Common myeloid progenitor, CD34-positive (primary cell): ENCODE results near the gene HEMGN.

ENCODE experiments used
- CTCF ChIA-PET: fragments of 350-600 bp; sonication (Branson Sonifier 250); formaldehyde crosslinking; loops from one replicate; lab custom pipeline; 2021; ENCODE audit warnings: antibody characterized with exemption; lab: Charles Lee
- POLR2A ChIA-PET: fragments of 350-600 bp; sonication (Branson Sonifier 250); formaldehyde crosslinking; loops from one replicate; lab custom pipeline; 2021; ENCODE audit warnings: antibody characterized with exemption; lab: Charles Lee
- DNase-seq, 3 donors: peaks; one replicate each; pipeline versions ENCODE4 v3.0.0 to v3.0.0-alpha.2; 2013
- H3K27ac ChIP-seq, 2 experiments: 1 replicate in 1 of 2; 2 replicates in 1 of 2; pipeline ENCODE4 v1.7.0; 2013; ENCODE audit warnings: inconsistent platforms in 2 of 2, low read length in 2 of 2, mild to moderate bottlenecking in 2 of 2, low read depth in 1 of 2, moderate library complexity in 1 of 2; ENCODE audit not compliant: severe bottlenecking in 2 of 2, insufficient read depth in 1 of 2, poor library complexity in 1 of 2
- H3K27me3 ChIP-seq, 5 experiments: replicated peaks in 2 of 5; 1 replicate in 3 of 5; 2 replicates in 2 of 5; pipeline versions ENCODE4 v1.6.1 to v1.7.0; 2013; ENCODE audit warnings: low read length in 4 of 5, mild to moderate bottlenecking in 2 of 5, moderate library complexity in 2 of 5, inconsistent platforms in 1 of 5; ENCODE audit not compliant: insufficient read depth in 5 of 5, control insufficient read depth in 4 of 5
- H3K36me3 ChIP-seq, 4 experiments: 1 replicate in 2 of 4; 2 replicates in 2 of 4; pipeline versions ENCODE4 v1.6.1 to v1.7.0; 2013; ENCODE audit warnings: low read length in 3 of 4, control low read depth in 1 of 4, mild to moderate bottlenecking in 1 of 4; ENCODE audit not compliant: control insufficient read depth in 4 of 4, insufficient read depth in 4 of 4
- H3K4me1 ChIP-seq, 4 experiments: 1 replicate in 3 of 4; 2 replicates in 1 of 4; pipeline versions ENCODE4 v1.6.1 to v1.7.1; 2013; ENCODE audit warnings: low read length in 3 of 4, mild to moderate bottlenecking in 3 of 4, control low read depth in 1 of 4, inconsistent platforms in 1 of 4, moderate library complexity in 1 of 4; ENCODE audit not compliant: control insufficient read depth in 4 of 4, insufficient read depth in 4 of 4; ENCODE audit errors: control extremely low read depth in 1 of 4
- H3K4me3 ChIP-seq, 7 experiments: 1 replicate in 4 of 7; 2 replicates in 3 of 7; pipeline versions ENCODE4 v1.5.1 to v1.7.0; 2013; ENCODE audit warnings: mild to moderate bottlenecking in 7 of 7, low read length in 6 of 7, moderate library complexity in 6 of 7, inconsistent platforms in 2 of 7, low read depth in 2 of 7, control low read depth in 1 of 7; ENCODE audit not compliant: insufficient read depth in 4 of 7, control insufficient read depth in 1 of 7; ENCODE audit errors: extremely low read depth in 1 of 7
- H3K9me3 ChIP-seq, 5 experiments: 1 replicate in 4 of 5; 2 replicates in 1 of 5; pipeline versions ENCODE4 v1.6.1 to v1.7.1; 2013; ENCODE audit warnings: low read length in 4 of 5, mild to moderate bottlenecking in 2 of 5, inconsistent platforms in 1 of 5, low read depth in 1 of 5, moderate library complexity in 1 of 5; ENCODE audit not compliant: control insufficient read depth in 4 of 5, insufficient read depth in 2 of 5; ENCODE audit errors: control extremely low read depth in 1 of 5
- WGBS: methylation state at CpG from one replicate; pipeline ENCODE4 v1.1.5; 2013; ENCODE audit not compliant: insufficient coverage; 5-methylcytosine and 5-hydroxymethylcytosine counted together

HEMGN gene

GRCh38 chr9:97943308-97943855 is 5.4 kb upstream of the HEMGN start:
- Histone ChIP-seq H3K9me3 (no peaks in the 10 kb centered on the region), H3K27me3 (no peaks in the 10 kb centered on the region), H3K4me1 (peaks cover 42 to 64% (median 60%) of the 10 kb centered on the region in 4 experiments), H3K27ac (peak overlapping the region; percentile 35 to 92), H3K36me3 (no peaks in the 10 kb centered on the region), H3K4me3 (peak overlapping the region in 1 of 7 experiments; percentile 2)
- peak in 2 of 3 donors; percentile 59 to 81 for DNase-seq
- ChIA-PET CTCF (interaction anchor here (1.1 to 4.2 kb wide), 10 partner anchors 8 to 107 kb away, joined by 3 to 32 read pairs (median 6); partner anchors contain the start of gene TRMO), POLR2A (interaction anchor here (1.5 to 1.7 kb wide), 2 partner anchors 15 to 40 kb away, joined by 4 read pairs; partner anchors contain the start of gene ANP32B)

GRCh38 chr9:97941323-97941722 is 3.4 kb upstream of the HEMGN start:
- no peak for DNase-seq
- ChIA-PET CTCF (interaction anchor here (1.1 to 4.2 kb wide), 4 partner anchors 10 to 199 kb away, joined by 3 to 32 read pairs (median 16); partner anchors contain the start of gene TRMO), POLR2A (no interaction called here)
- peaks cover 50 to 76% (median 68%) of the 10 kb centered on the region in 4 experiments for H3K4me1 ChIP-seq
- no peaks in the 10 kb centered on the region for H3K9me3 ChIP-seq
- WGBS = 100% methylated on average over 1 of the region's 1 CpG
- H3K27me3 ChIP-seq = no peaks in the 10 kb centered on the region
- peak overlapping the region in 1 of 2 experiments; percentile 92 for H3K27ac ChIP-seq
- H3K4me3 ChIP-seq = no peak overlapping the region
- no peaks in the 10 kb centered on the region for H3K36me3 ChIP-seq

GRCh38 chr9:97940741-97941140 is 2.8 kb upstream of the HEMGN start:
- H3K27ac ChIP-seq = peak overlapping the region; percentile 83 to 92
- no peaks in the 10 kb centered on the region for H3K9me3 ChIP-seq
- CTCF ChIA-PET = interaction anchor here (1.0 to 4.2 kb wide), 5 partner anchors 10 to 200 kb away, joined by 3 to 32 read pairs (median 6); partner anchors contain the start of gene TRMO
- no peak overlapping the region for H3K4me3 ChIP-seq
- H3K4me1 ChIP-seq = peaks cover 54 to 81% (median 73%) of the 10 kb centered on the region in 4 experiments
- POLR2A ChIA-PET = no interaction called here
- DNase-seq = no peak
- peaks cover 0 to 2% (median 0%) of the 10 kb centered on the region in 4 experiments for H3K36me3 ChIP-seq
- WGBS = 92% methylated on average over 2 of the region's 3 CpGs
- H3K27me3 ChIP-seq = no peaks in the 10 kb centered on the region

DNA sequence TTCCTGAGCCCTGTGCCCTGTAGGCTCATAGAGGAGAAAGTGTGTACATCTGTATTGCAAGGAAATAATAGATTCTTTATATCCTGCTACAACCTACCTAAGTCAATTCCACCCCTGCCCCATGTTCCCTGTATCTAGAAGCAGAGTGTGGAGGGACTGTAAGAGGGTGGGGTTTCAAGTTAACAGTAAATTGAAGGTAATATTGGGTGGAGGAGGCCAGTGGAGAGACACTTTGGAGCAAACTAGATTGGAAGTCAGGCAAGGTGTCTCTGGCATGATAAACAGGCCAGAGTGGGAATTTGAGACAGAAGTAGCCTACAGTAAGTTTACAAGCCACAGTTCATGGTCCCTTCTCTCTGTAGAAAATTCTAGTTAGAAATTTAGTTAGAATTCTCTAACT is 2.3 kb upstream of the HEMGN start:
- POLR2A ChIA-PET = interaction anchor here (1.0 kb wide), 1 partner anchor 18 kb away, joined by 3 read pairs; the partner anchor contains the start of gene TRMO
- CTCF ChIA-PET = interaction anchor here (0.6 to 2.0 kb wide), 6 partner anchors 11 to 200 kb away, joined by 3 to 6 read pairs (median 4); no protein-coding TSS in a partner anchor

DNA sequence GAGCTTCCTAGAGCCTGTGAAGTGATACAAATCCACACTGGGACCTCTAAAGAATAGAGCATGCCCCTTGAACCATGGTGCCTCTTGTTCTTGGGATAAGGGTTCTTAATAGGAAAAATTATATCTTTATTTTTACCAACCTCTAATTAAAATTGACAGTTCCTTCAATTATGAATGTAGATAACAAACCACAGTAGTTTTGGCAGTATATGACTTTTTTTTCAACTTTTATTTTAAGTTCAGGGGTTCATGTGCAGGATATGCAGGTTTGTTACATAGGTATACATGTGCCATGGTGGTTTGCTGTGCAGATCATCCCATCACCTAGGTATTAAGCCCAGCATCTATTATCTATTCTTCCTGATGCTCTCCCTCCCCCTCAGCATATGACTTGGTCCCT is 974 bp downstream of the HEMGN start:
- Histone ChIP-seq H3K4me1 (peaks cover 54 to 91% (median 77%) of the 10 kb centered on the region in 4 experiments), H3K4me3 (peak overlapping the region in 6 of 7 experiments; percentile 54 to 84 (median 64)), H3K27me3 (no peaks in the 10 kb centered on the region), H3K36me3 (peaks cover 3 to 5% (median 3%) of the 10 kb centered on the region in 4 experiments), H3K27ac (peak overlapping the region; percentile 83 to 92), H3K9me3 (no peaks in the 10 kb centered on the region)
- ChIA-PET CTCF (interaction anchor here (1.3 to 3.7 kb wide), 4 partner anchors 13 to 44 kb away, joined by 3 to 53 read pairs (median 11); partner anchors contain the start of gene TRMO), POLR2A (interaction anchor here (0.6 to 1.3 kb wide), 2 partner anchors 47 to 49 kb away, joined by 3 read pairs; partner anchors contain the start of gene ANP32B)
- no peak for DNase-seq

More for the DNA sequence above, 2.3 kb upstream of the HEMGN start:
- Histone ChIP-seq H3K9me3 (no peaks in the 10 kb centered on the region), H3K36me3 (peaks cover 0 to 3% (median 1%) of the 10 kb centered on the region in 4 experiments), H3K4me1 (peaks cover 59 to 86% (median 78%) of the 10 kb centered on the region in 4 experiments), H3K27ac (peak overlapping the region; percentile 83 to 92), H3K4me3 (peak overlapping the region in 1 of 7 experiments; percentile 13), H3K27me3 (no peaks in the 10 kb centered on the region)
- DNase-seq = no peak

- peaks cover 6 to 16% (median 8%) of the 10 kb centered on the region in 4 experiments for H3K36me3 ChIP-seq
- H3K4me3 ChIP-seq = peak overlapping the region in 6 of 7 experiments; percentile 21 to 69 (median 48)
- CTCF ChIA-PET = interaction anchor here (1.0 to 3.7 kb wide), 6 partner anchors 8 to 44 kb away, joined by 3 to 53 read pairs (median 12); partner anchors contain the start of gene TRMO
- 100% methylated on average over 1 of the region's 1 CpG for WGBS
- DNase-seq = peak in 1 of 3 donors; percentile 25
- H3K4me1 ChIP-seq = peaks cover 54 to 91% (median 76%) of the 10 kb centered on the region in 4 experiments
- H3K27me3 ChIP-seq = no peaks in the 10 kb centered on the region
- no peaks in the 10 kb centered on the region for H3K9me3 ChIP-seq
- POLR2A ChIA-PET = interaction anchor here (0.9 kb wide), 1 partner anchor 44 kb away, joined by 3 read pairs; no protein-coding TSS in a partner anchor
- peak overlapping the region; percentile 51 to 92 for H3K27ac ChIP-seq
Observed at GRCh38 chr9:97935276-97935675, 2.7 kb downstream of the HEMGN start.
